Prostate gland (tissue), 2 donors: ENCODE data around the gene ALK.

Experiments used
- CTCF ChIP-seq, 4 experiments: fragments of 200-600 bp in 2 of 4; fragments of 450-650 bp in 2 of 4; sonication (generic) in 2 of 4; IDR thresholded peaks; 1 replicate in 3 of 4; 2 replicates in 1 of 4; pipeline ENCODE4 v1.5.1; 2016 to 2019; ENCODE audit warnings: antibody characterized with exemption in 4 of 4, mild to moderate bottlenecking in 2 of 4, moderate library complexity in 2 of 4
- POLR2A ChIP-seq: fragments of 450-650 bp; IDR thresholded peaks from one replicate; pipeline ENCODE4 v1.6.1; 2016; ENCODE audit warnings: antibody characterized with exemption, mild to moderate bottlenecking
- POLR2AphosphoS5 ChIP-seq: sonication (generic); formaldehyde crosslinking; IDR thresholded peaks from one replicate; pipeline ENCODE4 v1.6.1; 2017; ENCODE audit warnings: antibody characterized with exemption

- no peak for TF ChIP-seq CTCF (IDR thresholded peaks at IDR 0.05)
- TF ChIP-seq POLR2A, result no peak
- TF ChIP-seq POLR2AphosphoS5, result no peak
These were observed 144.2 kb downstream of the ALK start for GRCh38 chr2:29777161-29777560.
